Stimulated activated CD8-positive, alpha-beta memory T cell treated with anti-CD3 and anti-CD28 coated beads, Interleukin-4, amount 100 ng/mL, for 4 hours (primary cell): Measurements from ENCODE around the gene CD80.

ENCODE experiments used
- DNase-seq, 2 donors: peaks; one replicate each; pipeline ENCODE4 v3.0.0-alpha.2; 2020; ENCODE audit warnings: low read depth in 2 of 2, low spot score in 1 of 2

CD80 gene

GRCh38 chr3:119498186-119499011, 61.0 kb downstream of the CD80 start, which contains the start of gene TIMMDC1:
Gene TIMMDC1 (plus strand): TSS chr3:119498547. CDS start chr3:119498734, 187 bp downstream.
- DNase-seq: peak; percentile 93 to 96

- no peak for DNase-seq
Measured at GRCh38 chr3:119497820-119498185, 61.6 kb downstream of the CD80 start.

GRCh38 chr3:119494597-119494996, 64.8 kb downstream of the CD80 start:
- no peak for DNase-seq

- DNase-seq: no peak
Measured at GRCh38 chr3:119492810-119493209, 66.6 kb downstream of the CD80 start.

GRCh38 chr3:119492128-119492527, 67.3 kb downstream of the CD80 start:
- DNase-seq: no peak

- DNase-seq: no peak
Measured at GRCh38 chr3:119490153-119490552, 69.3 kb downstream of the CD80 start.

- no peak for DNase-seq
Measured at GRCh38 chr3:119485563-119485962, 73.9 kb downstream of the CD80 start.

GRCh38 chr3:119483101-119483500, 76.3 kb downstream of the CD80 start:
- no peak for DNase-seq

- DNase-seq: no peak
Measured at GRCh38 chr3:119481079-119481478, 78.3 kb downstream of the CD80 start.
